ENCODE results near the gene CACNA1H. TPM values are rescaled to one million over a fixed set of nuclear protein-coding genes. Genes with fewer than 3 reads are reported as not detected.

CACNA1H gene
- total RNA-seq, 1 donor from 2014 or later, result 0.02 TPM

- no peak for ATAC-seq (ENCODE audit: low read depth)
- H3K27me3 Mint-ChIP-seq, result peaks cover 2% of the 10 kb centered on the region
- H3K36me3 Mint-ChIP-seq (ENCODE audit: low read depth), result no peaks in the 10 kb centered on the region
- CTCF ChIA-PET, result no interaction called here
- no peaks in the 10 kb centered on the region for H3K9me3 Mint-ChIP-seq
- no peak overlapping the region for H3K27ac Mint-ChIP-seq
- no peak for DNase-seq
- no peaks in the 10 kb centered on the region for H3K4me1 Mint-ChIP-seq
- POLR2A ChIA-PET, result no interaction called here
- intact Hi-C loops (cut with micrococcal nuclease), result no loop called here
- H3K4me3 Mint-ChIP-seq, result no peak overlapping the region
- TF ChIP-seq CTCF (IDR thresholded peaks at IDR 0.05), result no peak
Observed at GRCh38 chr16:1135459-1135825, 17.5 kb upstream of the CACNA1H start.

- H3K27me3 Mint-ChIP-seq, result peaks cover 7% of the 10 kb centered on the region
- no peak for ATAC-seq (ENCODE audit: low read depth)
- no peaks in the 10 kb centered on the region for H3K9me3 Mint-ChIP-seq
- H3K36me3 Mint-ChIP-seq (ENCODE audit: low read depth), result no peaks in the 10 kb centered on the region
- no peak overlapping the region for H3K4me3 Mint-ChIP-seq
- H3K4me1 Mint-ChIP-seq, result no peaks in the 10 kb centered on the region
- intact Hi-C loops (cut with micrococcal nuclease), result no loop called here
- TF ChIP-seq CTCF (IDR thresholded peaks at IDR 0.05), result no peak
- DNase-seq, result no peak
- ChIA-PET CTCF (no interaction called here), POLR2A (interaction anchor here (0.7 kb wide), 1 partner anchor 131 kb away, joined by 4 read pairs; no protein-coding TSS in a partner anchor)
- H3K27ac Mint-ChIP-seq, result no peak overlapping the region
Observed at GRCh38 chr16:1137604-1138003, 15.3 kb upstream of the CACNA1H start.

- H3K36me3 Mint-ChIP-seq (ENCODE audit: low read depth), result no peaks in the 10 kb centered on the region
- no peaks in the 10 kb centered on the region for H3K9me3 Mint-ChIP-seq
- ATAC-seq (ENCODE audit: low read depth), result no peak
- no peak overlapping the region for H3K27ac Mint-ChIP-seq
- intact Hi-C loops (cut with micrococcal nuclease), result no loop called here
- no peak for DNase-seq
- POLR2A ChIA-PET, result no interaction called here
- H3K4me3 Mint-ChIP-seq, result no peak overlapping the region
- H3K4me1 Mint-ChIP-seq, result no peaks in the 10 kb centered on the region
- CTCF ChIA-PET, result no interaction called here
- H3K27me3 Mint-ChIP-seq, result peaks cover 7% of the 10 kb centered on the region
- no peak for TF ChIP-seq CTCF (IDR thresholded peaks at IDR 0.05)
Observed at GRCh38 chr16:1140582-1141162, 12.2 kb upstream of the CACNA1H start.

GRCh38 chr16:1141191-1141590 is 11.7 kb upstream of the CACNA1H start:
- POLR2A ChIA-PET, result no interaction called here
- H3K4me3 Mint-ChIP-seq, result no peak overlapping the region

GRCh38 chr16:1141716-1142115 is 11.2 kb upstream of the CACNA1H start:
- intact Hi-C loops (cut with micrococcal nuclease), result no loop called here
- ChIA-PET CTCF (no interaction called here), POLR2A (no interaction called here)
- no peaks in the 10 kb centered on the region for H3K4me1 Mint-ChIP-seq
- H3K36me3 Mint-ChIP-seq (ENCODE audit: low read depth), result no peaks in the 10 kb centered on the region
- no peaks in the 10 kb centered on the region for H3K9me3 Mint-ChIP-seq
- no peak for TF ChIP-seq CTCF (IDR thresholded peaks at IDR 0.05)
- H3K4me3 Mint-ChIP-seq, result no peak overlapping the region
- DNase-seq (no peak), ATAC-seq (ENCODE audit: low read depth) (no peak)
- peaks cover 7% of the 10 kb centered on the region for H3K27me3 Mint-ChIP-seq
- no peak overlapping the region for H3K27ac Mint-ChIP-seq

More at GRCh38 chr16:1141191-1141590, 11.7 kb upstream of the CACNA1H start:
- peaks cover 7% of the 10 kb centered on the region for H3K27me3 Mint-ChIP-seq
- intact Hi-C loops (cut with micrococcal nuclease), result no loop called here
- no peaks in the 10 kb centered on the region for H3K4me1 Mint-ChIP-seq
- no peaks in the 10 kb centered on the region for H3K36me3 Mint-ChIP-seq (ENCODE audit: low read depth)
- DNase-seq (no peak), ATAC-seq (ENCODE audit: low read depth) (no peak)
- CTCF ChIA-PET, result no interaction called here
- H3K27ac Mint-ChIP-seq, result no peak overlapping the region
- no peak for TF ChIP-seq CTCF (IDR thresholded peaks at IDR 0.05)
- no peaks in the 10 kb centered on the region for H3K9me3 Mint-ChIP-seq
